D721Med (cell line): Measurements from ENCODE around the gene UGT1A8.

Experiments
- DNase-seq: peaks from one replicate; pipeline ENCODE4 v3.0.0; 2011; ENCODE audit warnings: low spot score; ENCODE audit not compliant: insufficient read length
- FAIRE-seq: peaks from 2 replicates; lab custom pipeline; 2011; peaks lifted over from hg19 to GRCh38; lab: Jason Lieb, UNC
- CTCF ChIP-seq: IDR thresholded peaks from 2 replicates; pipeline ENCODE4 v1.5.1; 2012; ENCODE audit warnings: mild to moderate bottlenecking, control low read depth; ENCODE audit not compliant: insufficient read depth; ENCODE audit errors: missing control alignments

Gene UGT1A8

DNA sequence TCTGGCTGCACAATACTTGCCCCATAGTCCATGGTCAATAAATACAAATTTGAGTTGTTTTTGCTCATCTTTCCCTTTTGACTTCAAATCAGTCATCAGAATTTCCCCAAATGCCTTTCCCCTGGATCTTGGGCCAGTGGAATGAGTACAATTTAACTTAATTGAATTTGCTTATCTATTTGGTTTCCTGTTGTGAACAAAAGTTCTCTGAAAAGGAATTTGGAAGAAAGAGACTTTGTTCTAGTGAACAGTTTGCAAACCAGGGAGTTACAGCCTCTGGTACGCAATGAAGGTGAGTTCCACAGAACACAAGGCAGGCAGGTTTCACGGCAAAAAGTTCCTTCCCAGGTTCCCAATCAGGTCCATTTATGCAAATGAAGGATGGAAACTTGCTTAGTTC is 141.4 kb downstream of the UGT1A8 start:
- TF ChIP-seq CTCF, result no peak
- FAIRE-seq, result no peak

GRCh38 chr2:233760043-233760442 is 142.6 kb downstream of the UGT1A8 start, which contains the start of gene UGT1A1:
Gene UGT1A1 (plus strand): TSS chr2:233760270. CDS start chr2:233760288, 18 bp downstream.
- FAIRE-seq, result no peak
- TF ChIP-seq CTCF, result no peak
- no peak for DNase-seq

More for the DNA sequence above, 141.4 kb downstream of the UGT1A8 start:
- DNase-seq, result no peak

DNA sequence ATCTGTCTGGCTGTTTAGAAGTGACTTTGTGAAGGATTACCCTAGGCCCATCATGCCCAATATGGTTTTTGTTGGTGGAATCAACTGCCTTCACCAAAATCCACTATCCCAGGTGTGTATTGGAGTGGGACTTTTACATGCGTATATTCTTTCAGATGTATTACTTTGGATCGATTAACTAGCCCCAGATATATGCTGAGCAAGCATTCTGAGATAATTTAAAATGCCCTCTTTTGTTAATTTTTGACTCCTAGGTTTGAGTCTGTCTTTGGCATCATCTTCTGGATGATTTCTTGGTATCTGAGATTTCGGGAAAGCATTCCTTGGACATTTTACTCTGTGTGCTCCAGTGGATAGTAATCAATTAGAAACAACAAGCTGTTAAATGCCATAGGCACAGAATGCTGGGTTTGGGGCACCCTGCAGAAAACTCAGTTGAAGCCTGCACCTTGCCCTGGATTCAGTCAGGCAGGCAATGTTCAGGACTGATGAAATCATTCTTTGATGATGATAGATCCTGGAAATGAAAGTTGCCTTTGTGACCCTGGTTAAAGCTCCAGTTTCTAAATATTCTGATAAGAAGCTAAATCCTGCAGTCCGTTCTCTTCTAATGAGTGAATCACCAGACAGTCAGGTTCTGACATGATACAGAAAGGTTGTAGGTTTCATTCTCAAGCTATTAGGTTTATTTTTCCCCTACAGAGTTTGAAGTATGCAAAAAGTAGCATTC is 143.8 kb downstream of the UGT1A8 start:
- DNase-seq, result no peak
- no peak for TF ChIP-seq CTCF
- FAIRE-seq, result no peak

GRCh38 chr2:233764264-233764663 is 146.8 kb downstream of the UGT1A8 start:
- FAIRE-seq (no peak), DNase-seq (no peak)
- TF ChIP-seq CTCF, result no peak

DNA sequence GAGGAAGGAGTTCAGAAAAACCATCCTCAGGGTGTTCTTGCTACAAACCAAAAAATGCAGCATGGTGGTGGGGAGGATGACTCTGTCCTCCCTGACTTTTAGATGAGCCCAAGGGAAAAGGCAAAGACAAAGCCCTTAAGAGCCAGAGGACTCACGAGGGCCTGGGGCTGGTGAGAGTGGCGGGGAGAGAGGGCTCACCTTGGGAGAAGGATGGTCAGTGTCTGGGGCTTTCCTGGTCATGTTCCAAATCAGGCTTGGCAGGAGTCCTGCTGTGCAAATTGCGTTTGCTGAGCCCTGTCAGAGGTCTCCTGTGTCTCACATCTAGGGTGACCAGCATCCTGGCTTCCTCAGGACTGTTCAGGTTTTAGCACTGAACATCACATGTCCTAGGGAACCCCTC is 147.3 kb downstream of the UGT1A8 start:
- FAIRE-seq, result no peak
- no peak for TF ChIP-seq CTCF
- DNase-seq, result no peak

DNA sequence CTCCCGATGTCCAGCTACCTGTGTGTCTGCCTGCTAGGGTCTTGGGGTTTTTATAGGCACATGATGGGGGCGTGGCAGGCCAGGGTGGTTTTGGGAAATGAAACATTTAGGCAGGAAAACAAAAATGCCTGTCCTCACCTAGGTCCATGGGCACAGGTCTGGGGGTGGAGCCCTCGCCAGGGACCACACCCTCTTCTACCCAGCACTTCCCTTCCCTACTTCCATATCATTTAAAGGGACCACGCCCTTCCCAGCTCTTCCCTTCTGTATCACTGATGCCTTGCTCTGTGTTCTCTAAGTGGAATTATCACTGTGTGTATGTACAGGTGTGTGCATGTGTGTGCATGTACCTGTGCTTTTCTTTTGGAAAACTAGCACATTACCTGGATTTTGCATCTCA is 149.0 kb downstream of the UGT1A8 start:
- no peak for FAIRE-seq
- no peak for DNase-seq
- no peak for TF ChIP-seq CTCF

DNA sequence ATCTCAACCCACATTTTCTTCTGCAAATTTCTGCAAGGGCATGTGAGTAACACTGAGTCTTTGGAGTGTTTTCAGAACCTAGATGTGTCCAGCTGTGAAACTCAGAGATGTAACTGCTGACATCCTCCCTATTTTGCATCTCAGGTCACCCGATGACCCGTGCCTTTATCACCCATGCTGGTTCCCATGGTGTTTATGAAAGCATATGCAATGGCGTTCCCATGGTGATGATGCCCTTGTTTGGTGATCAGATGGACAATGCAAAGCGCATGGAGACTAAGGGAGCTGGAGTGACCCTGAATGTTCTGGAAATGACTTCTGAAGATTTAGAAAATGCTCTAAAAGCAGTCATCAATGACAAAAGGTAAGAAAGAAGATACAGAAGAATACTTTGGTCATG is 150.6 kb downstream of the UGT1A8 start:
- FAIRE-seq (no peak), DNase-seq (no peak)
- no peak for TF ChIP-seq CTCF
